ENCODE results near the gene FBL.

DNA sequence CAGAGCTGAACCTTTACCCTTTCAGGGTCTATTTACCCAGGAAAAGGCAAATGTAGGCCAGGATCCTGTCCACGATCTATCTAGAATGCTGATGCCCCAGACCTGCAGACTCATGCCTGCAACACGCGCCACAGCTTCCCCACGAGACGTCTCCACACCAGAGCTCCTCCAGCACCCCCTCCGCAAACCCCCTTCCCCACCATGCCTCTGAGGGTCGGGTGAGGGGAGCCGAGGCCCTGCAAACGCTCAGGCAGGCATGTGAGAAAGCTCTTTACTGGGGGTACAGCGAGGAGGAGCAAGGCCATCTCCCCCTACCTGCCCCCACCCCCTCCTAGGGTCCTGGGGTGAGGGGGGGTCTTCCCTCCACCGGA, 21.1 kb downstream of the FBL start:
- TF ChIP-seq CTCF (optimal IDR thresholded peaks at IDR 0.05 in 1 of 3, IDR thresholded peaks at IDR 0.05 in 1 of 3, conservative IDR thresholded peaks at IDR 0.05 in 1 of 3; ENCODE audit: extremely low read depth in 1 of 3, insufficient read depth in 2 of 3, low read length in 3 of 3) (no peak), EZH2 (IDR thresholded peaks at IDR 0.05; ENCODE audit: low read length) (no peak)

Data from keratinocyte (primary cell).